H1 (cell line): ENCODE data around the gene SPATA31E1. TPM values are rescaled to one million over a fixed set of nuclear protein-coding genes. Genes with fewer than 3 reads are reported as not detected.

Experiments
- CTCF ChIA-PET: fragments of 300-600 bp; sonication (Branson Sonifier 250); formaldehyde crosslinking; loops from one replicate; lab custom pipeline; 2021; ENCODE audit not compliant: partially characterized antibody; lab: Charles Lee
- POLR2A ChIA-PET: fragments of 300-600 bp; sonication (Branson Sonifier 250); formaldehyde crosslinking; loops from one replicate; lab custom pipeline; 2021; ENCODE audit warnings: inconsistent platforms; ENCODE audit not compliant: partially characterized antibody; lab: Charles Lee
- DNase-seq, 2 experiments: peaks; one replicate each; pipeline versions ENCODE4 v3.0.0 to v3.0.0-alpha.2; 2010 to 2022; ENCODE audit warnings: low spot score in 2 of 2, low read depth in 1 of 2, mixed read lengths in 1 of 2
- FAIRE-seq: peaks from 2 replicates; lab custom pipeline; 2011; peaks lifted over from hg19 to GRCh38; lab: Jason Lieb, UNC
- H2AFZ ChIP-seq: 2 replicates; pipeline ENCODE4 v1.8.1; 2012; ENCODE audit warnings: low read length, inconsistent platforms
- H2AK5ac ChIP-seq: 2 replicates; pipeline ENCODE4 v1.6.1; 2013; ENCODE audit warnings: low read depth, low read length
- H2BK120ac ChIP-seq: replicated peaks from 2 replicates; pipeline ENCODE3; 2013; ENCODE audit warnings: low read depth, low read length, inconsistent platforms
- H2BK12ac ChIP-seq: 2 replicates; pipeline ENCODE4 v1.6.1; 2013; ENCODE audit warnings: low read depth, low read length
- H2BK15ac ChIP-seq: 2 replicates; pipeline ENCODE4 v1.6.1; 2013; ENCODE audit warnings: low read length
- H2BK20ac ChIP-seq: 2 replicates; pipeline ENCODE4 v1.6.1; 2013; ENCODE audit warnings: low read length
- H2BK5ac ChIP-seq: 2 replicates; pipeline ENCODE4 v1.6.1; 2013; ENCODE audit warnings: low read depth, low read length
- H3K14ac ChIP-seq: 2 replicates; pipeline ENCODE4 v1.6.1; 2013; ENCODE audit warnings: inconsistent platforms; ENCODE audit not compliant: insufficient read length
- H3K18ac ChIP-seq: 2 replicates; pipeline ENCODE4 v1.6.1; 2013; ENCODE audit warnings: low read length; ENCODE audit errors: extremely low read depth
- H3K23ac ChIP-seq: 2 replicates; pipeline ENCODE4 v1.6.1; 2013; ENCODE audit warnings: inconsistent platforms; ENCODE audit not compliant: insufficient read length
- H3K23me2 ChIP-seq: 2 replicates; pipeline ENCODE4 v1.6.1; 2013; ENCODE audit warnings: low read depth, low read length
- H3K27ac ChIP-seq: 2 replicates; pipeline ENCODE4 v1.6.1; 2011; ENCODE audit warnings: low read depth, low read length, inconsistent platforms
- H3K27me3 ChIP-seq, 4 experiments: replicated peaks in 1 of 4; 1 replicate in 1 of 4; 2 replicates in 3 of 4; pipeline versions ENCODE4 v1.6.1 to v1.8.1; 2011 to 2013; ENCODE audit warnings: low read length in 3 of 4, mild to moderate bottlenecking in 3 of 4, inconsistent platforms in 2 of 4, mixed read lengths in 2 of 4, moderate library complexity in 1 of 4; ENCODE audit not compliant: control insufficient read depth in 3 of 4, insufficient read depth in 3 of 4; ENCODE audit errors: extremely low read depth in 1 of 4
- H3K36me3 ChIP-seq, 4 experiments: 2 replicates each; pipeline versions ENCODE4 v1.6.1 to v1.8.1; 2011 to 2013; ENCODE audit warnings: mild to moderate bottlenecking in 4 of 4, low read length in 3 of 4, moderate library complexity in 2 of 4, control low read depth in 1 of 4, inconsistent platforms in 1 of 4; ENCODE audit not compliant: insufficient read depth in 4 of 4, control insufficient read depth in 2 of 4
- H3K4ac ChIP-seq: replicated peaks from 2 replicates; pipeline ENCODE3; 2013; ENCODE audit warnings: low read length, low read depth, mixed read lengths, inconsistent platforms; ENCODE audit not compliant: insufficient read length
- H3K4me1 ChIP-seq, 4 experiments: replicated peaks in 1 of 4; 1 replicate in 1 of 4; 2 replicates in 3 of 4; pipeline versions ENCODE4 v1.6.1 to v1.8.1; 2011 to 2013; ENCODE audit warnings: low read length in 3 of 4, inconsistent platforms in 2 of 4, mixed read lengths in 1 of 4; ENCODE audit not compliant: insufficient read depth in 4 of 4, control insufficient read depth in 3 of 4
- H3K4me2 ChIP-seq, 2 experiments: 2 replicates each; pipeline versions ENCODE4 v1.6.1 to v1.8.1; 2011 to 2013; ENCODE audit warnings: low read depth in 2 of 2, low read length in 2 of 2, control low read depth in 1 of 2, inconsistent platforms in 1 of 2, mild to moderate bottlenecking in 1 of 2; ENCODE audit not compliant: insufficient read depth in 1 of 2
- H3K4me3 ChIP-seq, 4 experiments: fragments of 200-600, 300-600 bp in 1 of 4; sonication (generic), shearing (Covaris generic), sonication (Bioruptor Twin) in 1 of 4; 2 replicates each; pipeline versions ENCODE4 v1.5.1 to v1.8.1; 2011 to 2016; ENCODE audit warnings: low read length in 4 of 4, low read depth in 3 of 4, control low read depth in 2 of 4, inconsistent platforms in 2 of 4, mild to moderate bottlenecking in 2 of 4, mixed read lengths in 1 of 4, moderate library complexity in 1 of 4; ENCODE audit not compliant: insufficient read depth in 2 of 4; ENCODE audit errors: extremely low read depth in 1 of 4
- H3K56ac ChIP-seq: replicated peaks from 2 replicates; pipeline ENCODE3; 2013; ENCODE audit warnings: low read depth, mild to moderate bottlenecking, mixed read lengths, low read length, inconsistent platforms; ENCODE audit not compliant: insufficient read length
- H3K79me1 ChIP-seq: 2 replicates; pipeline ENCODE4 v1.6.1; 2013; ENCODE audit warnings: low read depth, low read length, control low read depth
- H3K79me2 ChIP-seq, 2 experiments: 2 replicates each; pipeline versions ENCODE4 v1.6.1 to v1.8.1; 2012 to 2013; ENCODE audit warnings: low read length in 2 of 2, mild to moderate bottlenecking in 2 of 2, inconsistent platforms in 1 of 2; ENCODE audit not compliant: insufficient read depth in 2 of 2, control insufficient read depth in 1 of 2
- H3K9ac ChIP-seq, 4 experiments: replicated peaks in 1 of 4; 1 replicate in 1 of 4; 2 replicates in 3 of 4; pipeline versions ENCODE4 v1.6.1 to v1.8.1; 2011 to 2013; ENCODE audit warnings: low read depth in 3 of 4, low read length in 3 of 4, control low read depth in 2 of 4, mild to moderate bottlenecking in 2 of 4, moderate library complexity in 2 of 4, inconsistent platforms in 1 of 4; ENCODE audit errors: extremely low read depth in 1 of 4
- H3K9me3 ChIP-seq, 2 experiments: 2 replicates each; pipeline versions ENCODE4 v1.6.1 to v1.8.1; 2012 to 2013; ENCODE audit warnings: mild to moderate bottlenecking in 2 of 2, moderate library complexity in 2 of 2, control low read depth in 1 of 2, inconsistent platforms in 1 of 2, low read depth in 1 of 2, low read length in 1 of 2, mixed read lengths in 1 of 2; ENCODE audit not compliant: insufficient read depth in 2 of 2
- H4K20me1 ChIP-seq, 2 experiments: replicated peaks in 1 of 2; 2 replicates each; pipeline versions ENCODE3 to v1.8.1; 2011 to 2013; ENCODE audit warnings: inconsistent platforms in 2 of 2, low read length in 2 of 2, mild to moderate bottlenecking in 1 of 2; ENCODE audit not compliant: insufficient read depth in 2 of 2, control insufficient read depth in 1 of 2
- H4K5ac ChIP-seq: 2 replicates; pipeline ENCODE4 v1.6.1; 2013; ENCODE audit warnings: low read length, low read depth, mixed read lengths, inconsistent platforms; ENCODE audit not compliant: insufficient read length
- H4K8ac ChIP-seq: 2 replicates; pipeline ENCODE4 v1.8.0; 2013; ENCODE audit warnings: mild to moderate bottlenecking, moderate library complexity, low read length, inconsistent platforms; ENCODE audit not compliant: insufficient read depth; ENCODE audit errors: extremely low read depth
- H4K91ac ChIP-seq: replicated peaks from 2 replicates; pipeline ENCODE3; 2013; ENCODE audit warnings: low read length, mixed read lengths, inconsistent platforms; ENCODE audit not compliant: insufficient read length
- ASH2L ChIP-seq: fragments of 200-600, 300-600 bp; sonication (generic); IDR thresholded peaks from one replicate; pipeline ENCODE4 v1.7.1; 2017; ENCODE audit warnings: low read length
- ATF3 ChIP-seq: IDR thresholded peaks from 2 replicates; pipeline ENCODE4 v1.6.1; 2011; ENCODE audit warnings: low read depth, mild to moderate bottlenecking, low read length; ENCODE audit not compliant: insufficient read depth
- BACH1 ChIP-seq: IDR thresholded peaks from 2 replicates; pipeline ENCODE4 v1.6.1; 2012; ENCODE audit warnings: low read length, improper control_type of control experiment
- CEBPB ChIP-seq: IDR thresholded peaks from 2 replicates; pipeline ENCODE4 v1.6.1; 2012; ENCODE audit warnings: low read depth, low read length
- CREB1 ChIP-seq: IDR thresholded peaks from 2 replicates; pipeline ENCODE4 v1.6.1; 2012; ENCODE audit warnings: inconsistent platforms
- FOSL1 ChIP-seq: IDR thresholded peaks from 2 replicates; pipeline ENCODE4 v1.6.1; 2011; ENCODE audit warnings: mild to moderate bottlenecking, low read depth, low read length, moderate library complexity; ENCODE audit not compliant: insufficient read depth
- KDM5A ChIP-seq: fragments of 200-600 bp; IDR thresholded peaks from 2 replicates; pipeline ENCODE4 v1.7.1; 2012; ENCODE audit warnings: mild to moderate bottlenecking, low read length, inconsistent platforms, mixed read lengths
- SIRT6 ChIP-seq: IDR thresholded peaks from one replicate; pipeline ENCODE4 v1.7.1; 2012; ENCODE audit warnings: low read length, inconsistent platforms
- SP1 ChIP-seq: IDR thresholded peaks from 2 replicates; pipeline ENCODE4 v1.6.1; 2011; ENCODE audit warnings: low read depth, low read length
- TAF1 ChIP-seq: IDR thresholded peaks from 2 replicates; pipeline ENCODE4 v1.6.1; 2011; ENCODE audit warnings: mild to moderate bottlenecking, low read depth, low read length
- TAF7 ChIP-seq: optimal IDR thresholded peaks from 2 replicates; pipeline ENCODE3; 2011; ENCODE audit warnings: low read depth, mild to moderate bottlenecking, inconsistent platforms, low read length, moderate library complexity, borderline replicate concordance
- TCF12 ChIP-seq: IDR thresholded peaks from 2 replicates; pipeline ENCODE4 v1.6.1; 2011; ENCODE audit warnings: low read depth, mild to moderate bottlenecking, low read length
- WGBS, 2 experiments: shearing (Covaris generic) in 1 of 2; methylation state at CpG; one replicate each; pipeline versions ENCODE4 v1.1.6 to v1.1.7; 2013 to 2015; ENCODE audit warnings: low lambda C conversion rate in 2 of 2, mixed read lengths in 2 of 2, inconsistent platforms in 1 of 2, low coverage in 1 of 2, missing lambda C conversion rate in 1 of 2; ENCODE audit not compliant: insufficient replicate concordance in 2 of 2, insufficient coverage in 1 of 2, insufficient read length in 1 of 2; ENCODE audit errors: extremely low coverage in 1 of 2, missing lambda C conversion rate in 1 of 2; 5-methylcytosine and 5-hydroxymethylcytosine counted together
- polyA plus RNA-seq, 7 experiments: library from polyadenylated mRNA; depleted of rRNA in 3 of 7; stranded (reverse) in 5 of 7; unstranded in 2 of 7; fragments of >200 nt in 5 of 7; fragments of 200-250 nt in 2 of 7; gene quantifications; 1 replicate in 5 of 7; 2 replicates in 1 of 7; 4 replicates in 1 of 7; pipeline versions ENCODE4 v1.2.1 to v1.2.3, GENCODE V29; 2011 to 2013; ENCODE audit warnings: missing spikeins in 2 of 7, mixed read lengths in 2 of 7
- total RNA-seq: library from RNA; stranded (reverse); fragmentation: NEBNext Ultra II Directional; extraction: Animal tissue kit (Norgen Biotek cat#: 25700); gene quantifications from 2 replicates; pipeline ENCODE4 v1.2.1, GENCODE V29; 2021
- TF ChIP-seq, protein P1 (sequence below): IDR thresholded peaks from 2 replicates; pipeline ENCODE4 v1.6.1; 2012; ENCODE audit warnings: low read length, inconsistent platforms

SPATA31E1 gene
- total and polyA plus RNA-seq, 2 of the 8 experiments (the other 6 are each of a cell fraction or from before 2014, with no cell fraction given): 0.05 to 0.09 TPM

- Histone ChIP-seq H2AK5ac (no peak overlapping the region), H3K27ac (no peak overlapping the region), H3K4ac (no peak overlapping the region), H2BK15ac (no peak overlapping the region), H3K79me2 (no peaks in the 10 kb centered on the region), H3K56ac (no peak overlapping the region), H3K23me2 (no peaks in the 10 kb centered on the region), H3K4me2 (no peak overlapping the region), H3K36me3 (no peaks in the 10 kb centered on the region)
- TF ChIP-seq BACH1 (no peak), SIRT6 (no peak), TAF7 (no peak), TAF1 (no peak), ASH2L (no peak), TCF12 (no peak), CREB1 (no peak), CEBPB (no peak), FOSL1 (no peak), KDM5A (no peak), SP1 (no peak), ATF3 (no peak)
- TF ChIP-seq, protein P1, sequence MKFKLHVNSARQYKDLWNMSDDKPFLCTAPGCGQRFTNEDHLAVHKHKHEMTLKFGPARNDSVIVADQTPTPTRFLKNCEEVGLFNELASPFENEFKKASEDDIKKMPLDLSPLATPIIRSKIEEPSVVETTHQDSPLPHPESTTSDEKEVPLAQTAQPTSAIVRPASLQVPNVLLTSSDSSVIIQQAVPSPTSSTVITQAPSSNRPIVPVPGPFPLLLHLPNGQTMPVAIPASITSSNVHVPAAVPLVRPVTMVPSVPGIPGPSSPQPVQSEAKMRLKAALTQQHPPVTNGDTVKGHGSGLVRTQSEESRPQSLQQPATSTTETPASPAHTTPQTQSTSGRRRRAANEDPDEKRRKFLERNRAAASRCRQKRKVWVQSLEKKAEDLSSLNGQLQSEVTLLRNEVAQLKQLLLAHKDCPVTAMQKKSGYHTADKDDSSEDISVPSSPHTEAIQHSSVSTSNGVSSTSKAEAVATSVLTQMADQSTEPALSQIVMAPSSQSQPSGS: no peak
- TF ChIP-seq, all 59 proteins: peak for 0
- Histone ChIP-seq H2AFZ (no peak overlapping the region), H3K23ac (no peak overlapping the region), H3K79me1 (no peaks in the 10 kb centered on the region), H3K27me3 (no peaks in the 10 kb centered on the region), H4K20me1 (no peaks in the 10 kb centered on the region), H3K4me3 (no peak overlapping the region), H2BK12ac (no peak overlapping the region), H2BK120ac (no peak overlapping the region), H3K9ac (no peak overlapping the region), H3K14ac (no peak overlapping the region), H3K18ac (no peak overlapping the region), H4K91ac (no peak overlapping the region), H2BK5ac (no peak overlapping the region), H3K4me1 (no peaks in the 10 kb centered on the region), H3K9me3 (no peaks in the 10 kb centered on the region), H2BK20ac (no peak overlapping the region), H4K8ac (no peak overlapping the region), H4K5ac (no peak overlapping the region)
- WGBS, 2 experiments: 91% methylated on average over 4 of the region's 4 CpGs; no CpG with 5 or more reads in 1 of the 2 experiments
- no peak for FAIRE-seq
- DNase-seq: peak in 1 of 2 experiments; percentile 37
- ChIA-PET CTCF (no interaction called here), POLR2A (no interaction called here)
Measured at GRCh38 chr9:87889882-87890252, 7.2 kb downstream of the SPATA31E1 start.
